ENCODE data around the gene ZNF592. TPM values are rescaled to one million over a fixed set of nuclear protein-coding genes. Genes with fewer than 3 reads are reported as not detected.

ZNF592 gene
- total and polyA plus RNA-seq, 10 donors: 5.2 to 36.2 (median 32.5) TPM

DNA sequence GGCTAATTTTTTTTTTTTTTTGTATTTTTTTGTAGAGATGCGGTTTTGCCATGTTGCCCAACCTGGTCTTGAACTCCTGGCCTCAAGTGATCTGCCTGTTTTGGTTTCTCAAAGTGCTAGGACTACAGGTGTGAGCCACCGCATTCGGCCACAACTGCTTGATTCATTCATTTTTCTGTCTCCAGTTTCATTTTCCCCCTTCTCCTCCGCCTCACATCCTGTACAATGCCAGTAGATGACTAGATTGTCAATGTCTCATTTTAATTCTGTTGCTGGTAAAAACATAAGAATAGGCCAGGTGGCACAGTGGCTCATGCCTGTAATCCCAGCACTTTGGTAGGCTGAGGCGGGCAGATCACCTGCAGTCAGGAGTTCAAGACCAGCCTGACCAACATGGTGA is 12.0 kb upstream of the ZNF592 start:
- Histone ChIP-seq H3K9me3 (no peaks in the 10 kb centered on the region), H3K27ac (peak overlapping the region in 7 of 8 donors; percentile 82 to 92 (median 85)), H3K27me3 (replicated peaks in 1 of 7) (no peaks in the 10 kb centered on the region), H3K36me3 (no peaks in the 10 kb centered on the region), H3K4me3 (no peak overlapping the region), H3K4me1 (peaks cover 9 to 56% (median 37%) of the 10 kb centered on the region in 6 donors)
- TF ChIP-seq POLR2AphosphoS5 (IDR thresholded peaks at IDR 0.05): peak in 1 of 3 donors; percentile 26
- TF ChIP-seq, protein P1, sequence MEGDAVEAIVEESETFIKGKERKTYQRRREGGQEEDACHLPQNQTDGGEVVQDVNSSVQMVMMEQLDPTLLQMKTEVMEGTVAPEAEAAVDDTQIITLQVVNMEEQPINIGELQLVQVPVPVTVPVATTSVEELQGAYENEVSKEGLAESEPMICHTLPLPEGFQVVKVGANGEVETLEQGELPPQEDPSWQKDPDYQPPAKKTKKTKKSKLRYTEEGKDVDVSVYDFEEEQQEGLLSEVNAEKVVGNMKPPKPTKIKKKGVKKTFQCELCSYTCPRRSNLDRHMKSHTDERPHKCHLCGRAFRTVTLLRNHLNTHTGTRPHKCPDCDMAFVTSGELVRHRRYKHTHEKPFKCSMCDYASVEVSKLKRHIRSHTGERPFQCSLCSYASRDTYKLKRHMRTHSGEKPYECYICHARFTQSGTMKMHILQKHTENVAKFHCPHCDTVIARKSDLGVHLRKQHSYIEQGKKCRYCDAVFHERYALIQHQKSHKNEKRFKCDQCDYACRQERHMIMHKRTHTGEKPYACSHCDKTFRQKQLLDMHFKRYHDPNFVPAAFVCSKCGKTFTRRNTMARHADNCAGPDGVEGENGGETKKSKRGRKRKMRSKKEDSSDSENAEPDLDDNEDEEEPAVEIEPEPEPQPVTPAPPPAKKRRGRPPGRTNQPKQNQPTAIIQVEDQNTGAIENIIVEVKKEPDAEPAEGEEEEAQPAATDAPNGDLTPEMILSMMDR (IDR thresholded peaks at IDR 0.05 in 8 of 11, conservative IDR thresholded peaks at IDR 0.05 in 3 of 11): no peak
- DNase-seq: peak; percentile 65
- 62 to 72% (median 70%) methylated on average over 5 of the region's 5 CpGs for WGBS, 5 donors
- intact Hi-C loops (cut with DNase I; ENCODE audit: low total_unique reads): no loop called here

DNA sequence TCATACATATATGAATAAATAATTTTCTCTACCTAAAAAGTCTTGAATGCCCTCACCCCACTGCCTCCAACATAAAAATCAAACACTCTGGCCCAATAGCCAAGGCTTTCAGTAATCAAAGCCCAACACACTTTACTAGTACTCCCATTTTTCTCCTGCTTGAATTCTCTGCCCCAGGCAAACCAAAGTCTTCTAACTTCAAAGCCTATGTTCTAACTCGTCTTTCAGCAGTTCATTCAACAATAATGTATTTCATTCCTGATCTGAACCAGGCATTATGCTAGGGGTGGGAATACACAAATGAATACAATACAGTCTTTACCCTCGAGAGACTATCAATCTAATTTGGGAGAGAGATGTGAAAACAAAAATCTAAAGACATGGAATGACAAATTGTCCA is 11.4 kb upstream of the ZNF592 start:
- peaks cover 9 to 50% (median 34%) of the 10 kb centered on the region in 6 donors for H3K4me1 ChIP-seq
- 77 to 88% (median 83%) methylated on average over 2 of the region's 2 CpGs for WGBS, 5 donors
- TF ChIP-seq, protein P1 (IDR thresholded peaks at IDR 0.05 in 8 of 11, conservative IDR thresholded peaks at IDR 0.05 in 3 of 11): no peak
- no peak for TF ChIP-seq POLR2A (IDR thresholded peaks at IDR 0.05)
- TF ChIP-seq POLR2AphosphoS5 (IDR thresholded peaks at IDR 0.05): no peak

DNA sequence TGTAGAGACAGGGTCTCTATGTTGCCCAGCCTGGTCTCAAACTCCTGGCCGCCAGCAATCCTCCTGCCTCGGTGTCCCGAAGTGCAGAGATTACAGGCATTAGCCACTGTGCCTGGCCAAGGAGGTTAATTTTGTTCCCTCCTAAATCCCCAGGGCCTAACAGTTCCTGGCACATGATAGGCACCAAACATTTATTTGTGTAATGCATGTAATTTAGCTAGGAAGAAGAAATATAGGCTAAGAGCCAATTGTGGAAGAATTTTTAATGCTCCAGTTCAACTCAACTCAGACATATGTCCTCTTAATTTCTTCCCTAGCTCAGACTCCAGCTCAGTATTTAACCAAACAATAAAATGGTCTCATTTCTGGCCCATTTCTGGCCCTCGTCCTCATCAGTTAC is 7.7 kb upstream of the ZNF592 start:
- intact Hi-C loops (cut with DNase I; ENCODE audit: low total_unique reads): no loop called here
- peaks cover 3 to 39% (median 18%) of the 10 kb centered on the region in 6 donors for H3K4me1 ChIP-seq
- H3K36me3 ChIP-seq: no peaks in the 10 kb centered on the region
- TF ChIP-seq POLR2A (IDR thresholded peaks at IDR 0.05) (no peak), POLR2AphosphoS5 (IDR thresholded peaks at IDR 0.05) (no peak)
- TF ChIP-seq, protein P1 (IDR thresholded peaks at IDR 0.05 in 8 of 11, conservative IDR thresholded peaks at IDR 0.05 in 3 of 11): no peak
- 90 to 96% (median 91%) methylated on average over 4 of the region's 4 CpGs for WGBS, 5 donors
- no peaks in the 10 kb centered on the region for H3K9me3 ChIP-seq
- peak; percentile 28 for DNase-seq
- no peak overlapping the region for H3K4me3 ChIP-seq
- no peak overlapping the region for H3K27ac ChIP-seq
- no peaks in the 10 kb centered on the region for H3K27me3 ChIP-seq (replicated peaks in 1 of 7)

More for the DNA sequence above, 11.4 kb upstream of the ZNF592 start:
- DNase-seq: no peak
- intact Hi-C loops (cut with DNase I; ENCODE audit: low total_unique reads): no loop called here
- H3K4me3 ChIP-seq: no peak overlapping the region
- peak overlapping the region in 6 of 8 donors; percentile 5 to 92 (median 84) for H3K27ac ChIP-seq
- no peaks in the 10 kb centered on the region for H3K9me3 ChIP-seq
- no peaks in the 10 kb centered on the region for H3K27me3 ChIP-seq (replicated peaks in 1 of 7)
- no peaks in the 10 kb centered on the region for H3K36me3 ChIP-seq

DNA sequence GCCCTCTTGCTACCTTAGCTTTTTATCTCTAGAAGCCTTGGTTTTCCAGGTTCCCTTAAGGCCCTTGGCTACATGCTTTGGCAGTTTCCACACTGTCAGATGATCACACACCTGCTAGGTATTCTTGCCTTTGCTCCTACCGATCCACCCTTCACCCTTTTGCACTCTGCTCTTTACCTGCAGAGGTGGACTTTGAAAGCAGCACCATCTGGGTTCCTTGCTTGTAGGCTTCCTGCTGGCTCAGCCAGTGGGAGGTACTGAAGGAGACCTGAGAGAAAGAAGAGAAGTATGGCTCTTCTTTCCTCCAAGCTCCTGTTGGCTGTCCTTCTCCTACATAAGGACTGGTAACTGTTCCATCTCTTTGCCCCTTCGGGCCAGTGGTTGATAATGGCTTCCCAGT is 7.3 kb upstream of the ZNF592 start:
- H3K36me3 ChIP-seq: no peaks in the 10 kb centered on the region
- H3K4me3 ChIP-seq: no peak overlapping the region
- TF ChIP-seq POLR2AphosphoS5 (IDR thresholded peaks at IDR 0.05): no peak
- TF ChIP-seq, protein P1 (IDR thresholded peaks at IDR 0.05 in 8 of 11, conservative IDR thresholded peaks at IDR 0.05 in 3 of 11): no peak
- TF ChIP-seq POLR2A (IDR thresholded peaks at IDR 0.05): no peak
- no peaks in the 10 kb centered on the region for H3K9me3 ChIP-seq
- intact Hi-C loops (cut with DNase I; ENCODE audit: low total_unique reads): no loop called here
- no peak for DNase-seq
- 90 to 96% (median 93%) methylated on average over 2 of the region's 2 CpGs for WGBS, 5 donors
- H3K27me3 ChIP-seq (replicated peaks in 1 of 7): no peaks in the 10 kb centered on the region
- peaks cover 3 to 39% (median 18%) of the 10 kb centered on the region in 6 donors for H3K4me1 ChIP-seq
- no peak overlapping the region for H3K27ac ChIP-seq

All from spleen (tissue), 11 donors.